ENCODE data around the gene FHL3. TPM values are rescaled to one million over a fixed set of nuclear protein-coding genes. Genes with fewer than 3 reads are reported as not detected.
A peak's percentile ranks its signal among the peaks of the same experiment; 100 is the strongest.

The FHL3 gene
- total RNA-seq, 4 donors from 2014 or later, result 19.1 to 46.4 (median 35.1) TPM

- TF ChIP-seq CTCF (IDR thresholded peaks at IDR 0.05) (no peak), POLR2AphosphoS5 (IDR thresholded peaks at IDR 0.05) (no peak), EP300 (IDR thresholded peaks at IDR 0.05) (no peak), POLR2A (IDR thresholded peaks at IDR 0.05) (no peak)
- DNase-seq (ENCODE audit: low spot score in 2 of 2), result no peak
- H3K27ac ChIP-seq, result peak overlapping the region; percentile 71
- peaks cover 54% of the 10 kb centered on the region for H3K4me1 ChIP-seq
- H3K27me3 ChIP-seq, result peaks cover 54% of the 10 kb centered on the region
- no peaks in the 10 kb centered on the region for H3K9me3 ChIP-seq
- peak overlapping the region; percentile 78 for H3K4me3 ChIP-seq
- no peaks in the 10 kb centered on the region for H3K36me3 ChIP-seq
- no CpG with 5 or more reads among the region's 115 CpGs for WGBS
Observed at GRCh38 chr1:38045401-38046332, 40.4 kb upstream of the FHL3 start.

DNA sequence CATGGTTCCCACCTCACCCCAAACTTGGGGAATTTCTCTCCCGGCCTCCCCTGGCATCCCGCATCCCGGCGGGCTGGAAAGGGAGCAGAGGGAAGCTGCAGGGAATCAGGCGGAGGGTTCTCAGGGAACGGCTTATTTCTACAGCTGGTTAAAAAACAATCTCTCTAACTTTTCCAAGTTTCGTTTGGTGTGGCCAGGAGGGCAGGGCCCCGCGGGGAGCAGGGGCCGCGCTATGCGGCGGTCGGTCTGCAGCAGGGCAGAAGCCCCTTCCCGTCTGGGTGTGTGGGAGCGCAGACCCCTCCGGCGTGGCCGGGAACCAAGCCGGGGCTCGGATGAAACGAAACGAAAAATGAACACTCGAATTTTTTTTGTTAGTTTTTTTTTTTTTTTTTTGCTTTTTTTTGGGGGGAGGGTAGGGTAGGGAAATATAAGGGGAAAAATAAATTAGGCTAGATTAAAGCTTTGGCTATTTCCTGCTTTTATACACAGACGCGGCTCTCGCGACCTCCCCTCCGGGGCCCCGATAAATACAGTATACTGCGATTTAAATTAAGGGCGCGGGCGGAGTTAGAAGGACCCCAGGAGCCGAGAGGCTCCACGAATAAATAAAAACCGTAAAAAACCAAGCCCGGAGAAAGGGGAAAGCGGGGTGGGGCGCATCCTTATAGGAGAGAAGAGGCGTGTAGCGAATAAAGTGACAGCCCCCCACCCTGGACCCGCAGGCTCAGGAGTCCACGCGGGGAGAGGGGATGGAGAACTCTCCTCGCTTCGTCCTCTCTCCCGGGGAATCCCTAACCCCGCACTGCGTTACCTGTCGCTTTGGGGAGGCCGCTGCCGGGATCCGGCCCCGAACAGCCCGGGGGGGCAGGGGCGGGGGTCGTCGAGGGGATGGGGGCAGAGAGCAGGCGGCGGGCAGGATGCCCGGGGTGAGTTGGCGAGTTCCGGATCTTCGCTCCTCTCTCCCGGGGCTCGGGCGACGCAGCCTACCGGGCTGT, 39.2 kb upstream of the FHL3 start:
- H3K9me3 ChIP-seq, result no peaks in the 10 kb centered on the region
- peak overlapping the region; percentile 78 for H3K4me3 ChIP-seq
- 4% methylated on average over 64 of the region's 70 CpGs for WGBS
- H3K27me3 ChIP-seq, result peaks cover 59% of the 10 kb centered on the region
- H3K4me1 ChIP-seq, result peaks cover 51% of the 10 kb centered on the region
- DNase-seq (ENCODE audit: low spot score in 2 of 2), result no peak
- no peak for TF ChIP-seq POLR2AphosphoS5 (IDR thresholded peaks at IDR 0.05)
- no peak for TF ChIP-seq EP300 (IDR thresholded peaks at IDR 0.05)
- TF ChIP-seq CTCF (IDR thresholded peaks at IDR 0.05), result no peak
- no peak for TF ChIP-seq POLR2A (IDR thresholded peaks at IDR 0.05)
- H3K36me3 ChIP-seq, result no peaks in the 10 kb centered on the region
- no peak overlapping the region for H3K27ac ChIP-seq

DNA sequence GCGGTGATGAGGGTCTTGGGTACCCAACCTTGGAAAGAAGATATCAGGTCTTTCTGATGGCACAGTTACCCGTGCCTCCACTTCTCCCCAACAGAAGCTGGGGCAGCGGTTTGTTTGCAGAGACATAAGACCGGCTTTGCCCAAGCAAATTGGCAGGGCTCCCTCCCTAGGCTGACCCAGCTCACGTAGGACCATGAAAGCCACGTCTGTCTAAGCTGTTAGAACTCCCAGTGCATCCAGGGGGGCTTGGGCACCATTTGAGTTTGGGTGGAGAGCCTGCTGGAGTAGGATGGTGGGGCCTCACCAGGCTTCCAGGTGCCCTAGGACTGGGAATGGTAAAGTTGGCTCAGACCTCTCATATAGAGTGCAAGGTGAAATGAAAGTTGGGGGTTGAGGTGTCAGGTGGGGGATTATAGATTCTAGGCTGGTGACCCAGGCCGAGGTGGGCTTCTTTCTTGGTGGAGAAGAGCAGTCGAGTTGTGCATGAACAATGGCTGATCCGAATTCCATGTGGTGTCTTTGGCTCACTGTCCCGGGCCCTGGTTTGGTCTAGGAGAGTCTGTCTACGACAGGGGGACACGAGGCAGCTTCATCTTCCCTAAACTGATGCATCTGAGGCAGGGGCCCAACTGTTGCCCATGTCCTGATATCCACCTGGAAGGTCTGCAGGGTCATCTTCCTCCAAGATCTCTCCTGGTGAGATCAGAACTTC, 37.9 kb upstream of the FHL3 start:
- peak overlapping the region; percentile 78 for H3K4me3 ChIP-seq
- H3K27me3 ChIP-seq, result peaks cover 64% of the 10 kb centered on the region
- H3K27ac ChIP-seq, result no peak overlapping the region
- no peaks in the 10 kb centered on the region for H3K36me3 ChIP-seq
- DNase-seq (ENCODE audit: low spot score in 2 of 2), result no peak
- WGBS, result 63% methylated on average over 10 of the region's 12 CpGs
- no peak for TF ChIP-seq CTCF (IDR thresholded peaks at IDR 0.05)
- TF ChIP-seq EP300 (IDR thresholded peaks at IDR 0.05), result no peak
- TF ChIP-seq POLR2AphosphoS5 (IDR thresholded peaks at IDR 0.05), result no peak
- TF ChIP-seq POLR2A (IDR thresholded peaks at IDR 0.05), result no peak
- peaks cover 46% of the 10 kb centered on the region for H3K4me1 ChIP-seq
- H3K9me3 ChIP-seq, result no peaks in the 10 kb centered on the region

GRCh38 chr1:38041936-38042834, 36.9 kb upstream of the FHL3 start:
- TF ChIP-seq CTCF (IDR thresholded peaks at IDR 0.05) (no peak), EP300 (IDR thresholded peaks at IDR 0.05) (no peak), POLR2A (IDR thresholded peaks at IDR 0.05) (no peak), POLR2AphosphoS5 (IDR thresholded peaks at IDR 0.05) (no peak)
- no peaks in the 10 kb centered on the region for H3K36me3 ChIP-seq
- H3K27ac ChIP-seq, result no peak overlapping the region
- peaks cover 64% of the 10 kb centered on the region for H3K27me3 ChIP-seq
- peaks cover 36% of the 10 kb centered on the region for H3K4me1 ChIP-seq
- no peaks in the 10 kb centered on the region for H3K9me3 ChIP-seq
- H3K4me3 ChIP-seq, result peak overlapping the region; percentile 16
- DNase-seq (ENCODE audit: low spot score in 2 of 2), result no peak
- 64% methylated on average over 17 of the region's 21 CpGs for WGBS

Data from suprapubic skin (tissue), 4 donors.